ENCODE results near the gene YPEL4. TPM values are rescaled to one million over a fixed set of nuclear protein-coding genes. Genes with fewer than 3 reads are reported as not detected.

YPEL4 gene
- total and polyA plus RNA-seq, 4 experiments from 2014 or later: 0.23 to 12.6 (median 11.8) TPM; not detected in 1

- POLR2A ChIA-PET (ENCODE audit: partially characterized antibody): no interaction called here
- Mint-ChIP-seq H3K9me3 (peaks cover 0 to 13% (median 0%) of the 10 kb centered on the region in 8 donors), H3K27ac (peak overlapping the region in 2 of 7 donors; percentile 29 to 54), H3K36me3 (peaks cover 26 to 47% of the 10 kb centered on the region in 2 donors), H3K4me3 (peak overlapping the region in 1 of 8 donors; percentile 4), H3K27me3 (peaks cover 0 to 5% of the 10 kb centered on the region in 2 donors), H3K4me1 (peaks cover 23 to 37% (median 25%) of the 10 kb centered on the region in 4 donors)
- CTCF ChIA-PET (ENCODE audit: partially characterized antibody): interaction anchor here (1.5 kb wide), 1 partner anchor 138 kb away, joined by 5 read pairs; no protein-coding TSS in a partner anchor
- Histone ChIP-seq H3K27ac (ENCODE audit: low read depth, low read length) (no peak overlapping the region), H3K4me3 (ENCODE audit: low read length in 2 of 2) (no peak overlapping the region), H3K9me3 (ENCODE audit: control insufficient read depth in 1 of 2, low read length in 2 of 2) (no peaks in the 10 kb centered on the region), H3K27me3 (ENCODE audit: insufficient read depth, low read length) (no peaks in the 10 kb centered on the region), H3K4me1 (ENCODE audit: insufficient read depth, low read length) (peaks cover 17% of the 10 kb centered on the region), H3K36me3 (ENCODE audit: insufficient read depth, low read length) (peaks cover 11% of the 10 kb centered on the region)
- DNase-seq: no peak
- intact Hi-C loops (cut with micrococcal nuclease): no loop called here
Measured at GRCh38 chr11:57662893-57663292, 13.2 kb upstream of the YPEL4 start.

DNA sequence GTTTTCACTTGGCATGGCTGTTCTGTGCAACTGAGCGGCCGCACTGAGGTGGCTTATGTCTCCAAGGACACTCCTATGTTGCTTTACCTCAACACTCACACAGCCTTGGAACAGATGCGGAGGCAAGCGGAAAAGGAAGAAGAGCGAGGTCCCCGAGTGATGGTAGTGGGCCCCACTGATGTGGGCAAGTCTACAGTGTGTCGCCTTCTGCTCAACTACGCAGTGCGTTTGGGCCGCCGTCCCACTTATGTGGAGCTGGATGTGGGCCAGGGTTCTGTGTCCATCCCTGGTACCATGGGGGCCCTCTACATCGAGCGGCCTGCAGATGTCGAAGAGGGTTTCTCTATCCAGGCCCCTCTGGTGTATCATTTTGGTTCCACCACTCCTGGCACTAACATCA lies 10.0 kb upstream of the YPEL4 start:
- no peaks in the 10 kb centered on the region for H3K9me3 ChIP-seq (ENCODE audit: control insufficient read depth in 1 of 2, low read length in 2 of 2)
- H3K9me3 Mint-ChIP-seq: peaks cover 0 to 4% (median 0%) of the 10 kb centered on the region in 8 donors
- ChIA-PET POLR2A (ENCODE audit: partially characterized antibody) (interaction anchor here (1.2 to 4.4 kb wide), 3 partner anchors 8 to 53 kb away, joined by 3 to 33 read pairs (median 3); partner anchors contain the start of genes TMX2 and ZDHHC5), CTCF (ENCODE audit: partially characterized antibody) (interaction anchor here (1.6 to 2.6 kb wide), 2 partner anchors 15 to 141 kb away, joined by 5 to 9 read pairs; no protein-coding TSS in a partner anchor)
- H3K36me3 Mint-ChIP-seq: peaks cover 26 to 38% of the 10 kb centered on the region in 2 donors
- DNase-seq: no peak
- H3K4me1 ChIP-seq (ENCODE audit: insufficient read depth, low read length): peaks cover 16% of the 10 kb centered on the region
- H3K36me3 ChIP-seq (ENCODE audit: insufficient read depth, low read length): peaks cover 11% of the 10 kb centered on the region
- no peaks in the 10 kb centered on the region for H3K27me3 ChIP-seq (ENCODE audit: insufficient read depth, low read length)
- H3K4me3 Mint-ChIP-seq: peak overlapping the region in 1 of 8 donors; percentile 21
- H3K27ac ChIP-seq (ENCODE audit: low read depth, low read length): no peak overlapping the region
- H3K27ac Mint-ChIP-seq: no peak overlapping the region
- intact Hi-C loops (cut with micrococcal nuclease): no loop called here
- H3K27me3 Mint-ChIP-seq: no peaks in the 10 kb centered on the region
- H3K4me1 Mint-ChIP-seq: peaks cover 17 to 30% (median 27%) of the 10 kb centered on the region in 4 donors
- no peak overlapping the region for H3K4me3 ChIP-seq (ENCODE audit: low read length in 2 of 2)

DNA sequence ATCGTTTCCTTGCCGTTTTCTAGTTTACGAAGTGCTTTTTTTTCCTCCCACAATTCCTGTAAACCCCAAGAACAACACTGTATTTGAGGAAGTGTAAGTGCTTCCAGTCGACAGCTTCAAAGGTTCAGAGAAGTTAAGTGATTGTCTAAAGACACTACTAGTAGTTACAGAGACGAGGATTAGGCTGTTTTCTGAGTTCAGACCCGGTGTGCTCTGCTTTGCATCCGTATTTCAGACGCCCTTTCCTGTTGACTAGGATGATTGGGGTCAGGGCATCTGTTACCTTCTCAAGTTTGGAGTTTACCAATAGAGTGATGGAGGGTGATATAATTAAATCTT lies 8.3 kb upstream of the YPEL4 start:
- Histone ChIP-seq H3K36me3 (ENCODE audit: insufficient read depth, low read length) (peaks cover 11% of the 10 kb centered on the region), H3K4me3 (ENCODE audit: low read length in 2 of 2) (peak overlapping the region; percentile 91 to 96), H3K27me3 (ENCODE audit: insufficient read depth, low read length) (no peaks in the 10 kb centered on the region), H3K9me3 (ENCODE audit: control insufficient read depth in 1 of 2, low read length in 2 of 2) (no peaks in the 10 kb centered on the region), H3K27ac (ENCODE audit: low read depth, low read length) (peak overlapping the region; percentile 84), H3K4me1 (ENCODE audit: insufficient read depth, low read length) (peaks cover 16% of the 10 kb centered on the region)
- no peak for DNase-seq
- Mint-ChIP-seq H3K4me3 (peak overlapping the region; percentile 94 to 100 (median 98)), H3K9me3 (peaks cover 0 to 2% (median 0%) of the 10 kb centered on the region in 8 donors), H3K27ac (peak overlapping the region; percentile 86 to 100 (median 97)), H3K4me1 (peaks cover 17 to 30% (median 27%) of the 10 kb centered on the region in 4 donors), H3K36me3 (peaks cover 26 to 38% of the 10 kb centered on the region in 2 donors), H3K27me3 (no peaks in the 10 kb centered on the region)
- ChIA-PET CTCF (ENCODE audit: partially characterized antibody) (interaction anchor here (0.6 to 2.6 kb wide), 4 partner anchors 9 to 142 kb away, joined by 3 to 9 read pairs (median 5); no protein-coding TSS in a partner anchor), POLR2A (ENCODE audit: partially characterized antibody) (interaction anchor here (1.0 to 4.4 kb wide), 5 partner anchors 10 to 128 kb away, joined by 3 to 33 read pairs (median 4); partner anchors contain the start of genes SELENOH, TIMM10, UBE2L6 and ZDHHC5)
- intact Hi-C loops (cut with micrococcal nuclease): no loop called here

- Mint-ChIP-seq H3K27ac (peak within 1 kb of the TSS; percentile 86 to 100 (median 97)), H3K4me1 (peaks cover 15 to 30% (median 27%) of the 10 kb centered on the region in 4 donors)
Measured at GRCh38 chr11:57657194-57658022, 7.7 kb upstream of the YPEL4 start, which contains the start of gene CLP1. Gene CLP1 (plus strand): TSS chr11:57657762. CDS start chr11:57659477, 1,715 bp downstream.

GRCh38 chr11:57656885-57657193 lies 7.1 kb upstream of the YPEL4 start:
- CTCF ChIA-PET (ENCODE audit: partially characterized antibody): interaction anchor here (0.6 to 4.2 kb wide), 5 partner anchors 13 to 144 kb away, joined by 4 to 16 read pairs (median 11); partner anchors contain the start of gene UBE2L6
- H3K27me3 ChIP-seq (ENCODE audit: insufficient read depth, low read length): no peaks in the 10 kb centered on the region
- H3K27ac ChIP-seq (ENCODE audit: low read depth, low read length): peak overlapping the region; percentile 84
- H3K9me3 ChIP-seq (ENCODE audit: control insufficient read depth in 1 of 2, low read length in 2 of 2): no peaks in the 10 kb centered on the region
- intact Hi-C loops (cut with micrococcal nuclease): loop anchor here (1.0 kb wide), 7 partner anchors 8 to 921 kb away; partner anchors contain the start of genes MED19, SELENOH, TIMM10 and TMX2
- H3K36me3 ChIP-seq (ENCODE audit: insufficient read depth, low read length): peaks cover 11% of the 10 kb centered on the region
- H3K9me3 Mint-ChIP-seq: peaks cover 0 to 2% (median 0%) of the 10 kb centered on the region in 8 donors
- POLR2A ChIA-PET (ENCODE audit: partially characterized antibody): interaction anchor here (0.7 to 4.4 kb wide), 8 partner anchors 8 to 143 kb away, joined by 3 to 33 read pairs (median 4); partner anchors contain the start of genes SELENOH, TIMM10, UBE2L6 and ZDHHC5
- peak overlapping the region; percentile 94 to 100 (median 98) for H3K4me3 Mint-ChIP-seq
- H3K4me1 Mint-ChIP-seq: peaks cover 15 to 30% (median 25%) of the 10 kb centered on the region in 4 donors
- peak overlapping the region; percentile 86 to 100 (median 97) for H3K27ac Mint-ChIP-seq
- peak overlapping the region; percentile 28 to 91 for H3K4me3 ChIP-seq (ENCODE audit: low read length in 2 of 2)
- DNase-seq: no peak
- H3K27me3 Mint-ChIP-seq: no peaks in the 10 kb centered on the region
- H3K36me3 Mint-ChIP-seq: peaks cover 17 to 29% of the 10 kb centered on the region in 2 donors
- H3K4me1 ChIP-seq (ENCODE audit: insufficient read depth, low read length): peaks cover 16% of the 10 kb centered on the region

More at GRCh38 chr11:57657194-57658022, 7.7 kb upstream of the YPEL4 start, which contains the start of gene CLP1:
- Mint-ChIP-seq H3K27me3 (no peaks in the 10 kb centered on the region), H3K4me3 (peak within 1 kb of the TSS; percentile 94 to 100 (median 98)), H3K9me3 (peaks cover 0 to 2% (median 0%) of the 10 kb centered on the region in 8 donors), H3K36me3 (peaks cover 21 to 33% of the 10 kb centered on the region in 2 donors)
- peak; percentile 98 to 99 (median 98) for DNase-seq
- Histone ChIP-seq H3K36me3 (ENCODE audit: insufficient read depth, low read length) (peaks cover 11% of the 10 kb centered on the region), H3K4me3 (ENCODE audit: low read length in 2 of 2) (peak within 1 kb of the TSS; percentile 91 to 96), H3K9me3 (ENCODE audit: control insufficient read depth in 1 of 2, low read length in 2 of 2) (no peaks in the 10 kb centered on the region), H3K27ac (ENCODE audit: low read depth, low read length) (peak within 1 kb of the TSS; percentile 84), H3K4me1 (ENCODE audit: insufficient read depth, low read length) (peaks cover 16% of the 10 kb centered on the region), H3K27me3 (ENCODE audit: insufficient read depth, low read length) (no peaks in the 10 kb centered on the region)
- CTCF ChIA-PET (ENCODE audit: partially characterized antibody): interaction anchor here (0.6 to 4.2 kb wide), 8 partner anchors 9 to 144 kb away, joined by 4 to 16 read pairs (median 8); partner anchors contain the start of gene UBE2L6
- intact Hi-C loops (cut with micrococcal nuclease): loop anchor here (1.0 kb wide), 7 partner anchors 8 to 921 kb away; partner anchors contain the start of genes MED19, SELENOH, TIMM10 and TMX2
- POLR2A ChIA-PET (ENCODE audit: partially characterized antibody): interaction anchor here (0.7 to 4.4 kb wide), 8 partner anchors 9 to 143 kb away, joined by 3 to 33 read pairs (median 4); partner anchors contain the start of genes SELENOH, TIMM10, UBE2L6 and ZDHHC5

DNA sequence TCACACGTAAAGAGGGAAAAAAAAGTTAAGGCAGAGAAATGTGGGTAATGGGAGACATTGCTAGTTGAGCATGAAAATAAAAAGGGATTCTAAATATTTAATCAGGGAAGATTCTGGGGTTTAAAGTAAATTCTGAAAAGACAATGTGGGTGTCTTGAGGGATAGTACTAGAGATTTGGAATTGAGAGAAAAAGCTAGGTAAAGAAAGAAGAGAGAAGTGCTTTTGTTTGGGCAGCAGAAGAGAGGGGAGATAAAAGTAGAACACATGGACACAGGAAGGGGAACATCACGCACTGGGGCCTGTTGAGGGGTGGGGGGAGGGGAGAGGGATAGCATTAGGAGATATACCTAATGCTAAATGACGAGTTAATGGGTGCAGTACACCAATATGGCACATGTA lies 3.5 kb upstream of the YPEL4 start:
- no peaks in the 10 kb centered on the region for H3K9me3 ChIP-seq (ENCODE audit: control insufficient read depth in 1 of 2, low read length in 2 of 2)
- no peak overlapping the region for H3K27ac ChIP-seq (ENCODE audit: low read depth, low read length)
- H3K36me3 ChIP-seq (ENCODE audit: insufficient read depth, low read length): no peaks in the 10 kb centered on the region
- Mint-ChIP-seq H3K9me3 (peaks cover 0 to 2% (median 0%) of the 10 kb centered on the region in 8 donors), H3K4me1 (peaks cover 21 to 58% (median 30%) of the 10 kb centered on the region in 4 donors), H3K27me3 (peaks cover 7 to 11% of the 10 kb centered on the region in 2 donors), H3K4me3 (peak overlapping the region in 2 of 8 donors; percentile 17 to 65), H3K27ac (peak overlapping the region in 3 of 7 donors; percentile 2 to 60 (median 45)), H3K36me3 (peaks cover under 1 to 9% of the 10 kb centered on the region in 2 donors)
- peaks cover 7% of the 10 kb centered on the region for H3K27me3 ChIP-seq (ENCODE audit: insufficient read depth, low read length)
- H3K4me1 ChIP-seq (ENCODE audit: insufficient read depth, low read length): peaks cover 28% of the 10 kb centered on the region
- intact Hi-C loops (cut with micrococcal nuclease): no loop called here
- POLR2A ChIA-PET (ENCODE audit: partially characterized antibody): interaction anchor here (1.5 to 1.6 kb wide), 2 partner anchors 13 to 86 kb away, joined by 3 to 4 read pairs; partner anchors contain the start of gene UBE2L6
- no peak overlapping the region for H3K4me3 ChIP-seq (ENCODE audit: low read length in 2 of 2)
- no peak for DNase-seq
- CTCF ChIA-PET (ENCODE audit: partially characterized antibody): interaction anchor here (1.5 to 4.2 kb wide), 6 partner anchors 9 to 147 kb away, joined by 3 to 16 read pairs (median 6); partner anchors contain the start of gene UBE2L6

Measured in CD4-positive, alpha-beta memory T cell (primary cell).